D721Med (cell line): ENCODE measurements around the gene ALPG.
"Not testable (repeated sequence)": the region's sequence is repeated elsewhere in the genome, so short reads cannot be mapped to it uniquely, and the experiment has no call there.

Source experiments
- DNase-seq: peaks from one replicate; pipeline ENCODE4 v3.0.0; 2011; ENCODE audit warnings: low spot score; ENCODE audit not compliant: insufficient read length
- FAIRE-seq: peaks from 2 replicates; lab custom pipeline; 2011; peaks lifted over from hg19 to GRCh38; lab: Jason Lieb, UNC
- TF ChIP-seq, protein P1 (sequence below): IDR thresholded peaks from 2 replicates; pipeline ENCODE4 v1.5.1; 2012; ENCODE audit warnings: mild to moderate bottlenecking, control low read depth; ENCODE audit not compliant: insufficient read depth; ENCODE audit errors: missing control alignments

Gene ALPG

DNA sequence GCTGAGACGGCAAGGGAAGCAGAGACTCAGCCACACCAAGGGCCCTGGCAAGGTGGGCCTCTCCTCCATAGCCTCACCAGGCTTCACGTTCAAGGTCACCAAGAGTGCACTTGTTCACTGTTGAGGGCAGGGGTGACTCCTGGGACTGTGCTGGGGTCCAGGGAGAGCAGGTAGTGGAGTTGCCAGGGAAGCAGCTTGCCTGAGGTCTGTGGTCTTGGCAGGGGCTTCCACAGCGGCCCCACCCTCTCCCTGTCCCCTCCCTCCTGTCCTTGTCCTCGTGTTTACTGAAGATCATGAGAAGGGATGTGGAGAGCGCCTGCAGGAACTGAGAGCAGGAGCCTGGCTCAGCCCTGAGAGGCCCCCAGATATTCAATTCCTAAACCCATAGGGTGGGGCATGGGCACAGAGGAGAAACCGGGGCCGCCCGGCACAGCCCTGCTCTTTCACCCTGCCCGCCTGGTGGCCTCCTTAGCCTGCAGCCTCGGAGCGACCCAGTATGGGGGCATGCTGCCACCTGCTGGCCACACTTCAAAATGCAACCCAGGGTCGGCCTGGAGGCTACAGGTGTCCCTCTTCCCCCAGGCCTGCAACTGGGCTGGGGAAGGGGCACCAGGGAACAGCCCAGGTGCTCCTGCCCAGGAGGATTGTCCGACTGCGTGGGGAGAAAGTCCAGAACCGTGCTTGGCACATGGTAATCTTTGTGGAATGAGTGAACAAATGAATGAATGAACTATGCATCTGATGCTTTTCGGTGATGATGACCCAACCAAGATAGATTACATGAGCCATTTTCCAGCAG is 33.8 kb downstream of the ALPG start:
- FAIRE-seq: not testable (repeated sequence)
- peak; percentile 91 for DNase-seq
- TF ChIP-seq, protein P1, sequence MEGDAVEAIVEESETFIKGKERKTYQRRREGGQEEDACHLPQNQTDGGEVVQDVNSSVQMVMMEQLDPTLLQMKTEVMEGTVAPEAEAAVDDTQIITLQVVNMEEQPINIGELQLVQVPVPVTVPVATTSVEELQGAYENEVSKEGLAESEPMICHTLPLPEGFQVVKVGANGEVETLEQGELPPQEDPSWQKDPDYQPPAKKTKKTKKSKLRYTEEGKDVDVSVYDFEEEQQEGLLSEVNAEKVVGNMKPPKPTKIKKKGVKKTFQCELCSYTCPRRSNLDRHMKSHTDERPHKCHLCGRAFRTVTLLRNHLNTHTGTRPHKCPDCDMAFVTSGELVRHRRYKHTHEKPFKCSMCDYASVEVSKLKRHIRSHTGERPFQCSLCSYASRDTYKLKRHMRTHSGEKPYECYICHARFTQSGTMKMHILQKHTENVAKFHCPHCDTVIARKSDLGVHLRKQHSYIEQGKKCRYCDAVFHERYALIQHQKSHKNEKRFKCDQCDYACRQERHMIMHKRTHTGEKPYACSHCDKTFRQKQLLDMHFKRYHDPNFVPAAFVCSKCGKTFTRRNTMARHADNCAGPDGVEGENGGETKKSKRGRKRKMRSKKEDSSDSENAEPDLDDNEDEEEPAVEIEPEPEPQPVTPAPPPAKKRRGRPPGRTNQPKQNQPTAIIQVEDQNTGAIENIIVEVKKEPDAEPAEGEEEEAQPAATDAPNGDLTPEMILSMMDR: peak; percentile 92

DNA sequence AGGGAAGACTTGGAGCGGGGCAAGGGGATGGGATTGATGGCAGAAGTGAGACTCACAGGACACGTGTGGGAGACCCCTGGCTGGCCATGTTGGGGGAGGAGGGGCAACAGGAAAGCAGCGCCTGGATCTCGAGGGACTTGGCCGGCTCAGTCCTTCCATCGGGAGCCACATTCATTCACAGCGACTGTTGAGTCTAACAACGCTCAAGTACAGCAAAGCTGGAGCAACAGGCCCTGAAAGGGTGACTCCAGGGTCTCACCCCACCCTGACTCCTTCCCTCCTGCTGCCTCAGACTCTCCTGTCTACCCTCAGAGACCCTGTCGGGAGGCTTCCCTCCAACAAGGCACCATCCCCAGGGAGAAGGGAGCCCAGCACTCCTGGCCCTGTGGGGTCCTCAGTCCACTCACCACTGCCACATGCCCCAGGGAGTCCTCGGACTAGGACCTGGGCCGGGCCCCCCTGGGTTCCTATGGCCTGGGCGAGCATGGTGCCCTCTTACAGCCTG is 34.6 kb downstream of the ALPG start:
- DNase-seq: no peak
- FAIRE-seq: no peak
- TF ChIP-seq, protein P1: no peak

DNA sequence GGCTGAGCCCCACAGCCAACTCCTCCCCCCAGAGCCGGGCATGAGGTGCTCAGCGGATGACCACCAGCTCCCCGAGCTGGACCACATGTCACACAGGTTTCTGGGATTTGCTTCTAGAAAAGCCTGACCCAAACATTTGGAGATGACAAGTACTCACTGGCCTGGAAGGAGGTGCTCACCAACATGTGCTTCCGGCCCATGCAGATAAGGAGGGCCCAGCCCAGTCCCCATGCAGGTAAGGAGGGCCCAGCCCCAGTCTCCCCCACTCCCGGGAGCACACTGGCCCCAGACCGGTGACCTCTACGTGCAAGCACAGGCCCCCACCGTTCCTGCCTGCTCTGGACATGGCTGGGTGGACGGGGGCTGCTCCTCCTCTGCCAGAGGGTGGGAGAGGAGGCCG is 35.3 kb downstream of the ALPG start:
- not testable (repeated sequence) for DNase-seq

DNA sequence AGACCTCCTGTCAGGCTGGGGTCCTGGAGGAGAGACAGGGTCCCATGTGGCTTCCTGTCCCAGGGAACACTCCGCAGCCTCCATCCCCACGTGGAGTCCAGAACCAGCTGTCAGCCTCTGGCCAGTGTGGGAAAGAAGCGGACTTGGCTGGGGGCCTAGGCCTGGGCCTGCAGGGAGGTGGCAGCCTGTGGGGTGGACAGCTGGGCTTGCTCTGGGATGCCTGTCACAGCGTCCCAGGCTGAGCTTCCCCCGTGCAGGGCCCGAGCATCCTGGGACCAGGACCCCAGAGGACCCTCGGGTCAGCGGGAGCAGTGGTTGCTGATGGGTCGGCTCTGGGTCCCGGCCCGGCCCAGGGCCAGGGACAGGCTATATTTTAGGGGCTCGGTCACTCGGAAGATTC is 35.8 kb downstream of the ALPG start:
- FAIRE-seq, DNase-seq: not testable (repeated sequence)

More for the DNA sequence above, 35.3 kb downstream of the ALPG start:
- FAIRE-seq: not testable (repeated sequence)

DNA sequence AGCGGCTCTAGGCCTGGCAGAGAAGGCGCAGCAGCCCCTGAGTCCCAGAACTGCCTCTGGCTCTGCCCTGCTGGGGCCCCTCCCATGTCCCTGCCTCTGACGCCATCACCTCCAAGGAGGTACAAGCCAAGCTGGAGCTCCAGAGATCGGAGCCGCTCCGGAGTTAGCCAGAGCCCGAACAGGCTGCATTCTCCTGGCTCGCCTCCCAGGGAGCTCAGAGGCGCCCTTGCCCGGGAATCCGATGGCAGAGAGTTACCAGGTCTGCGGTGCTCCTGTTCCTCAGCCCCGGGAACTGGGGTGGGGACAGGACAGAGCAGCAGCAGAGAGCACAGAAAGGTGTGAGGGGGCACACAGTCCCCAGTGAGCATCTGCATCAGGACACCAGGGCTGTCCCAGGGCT is 36.4 kb downstream of the ALPG start:
- DNase-seq, FAIRE-seq: not testable (repeated sequence)

DNA sequence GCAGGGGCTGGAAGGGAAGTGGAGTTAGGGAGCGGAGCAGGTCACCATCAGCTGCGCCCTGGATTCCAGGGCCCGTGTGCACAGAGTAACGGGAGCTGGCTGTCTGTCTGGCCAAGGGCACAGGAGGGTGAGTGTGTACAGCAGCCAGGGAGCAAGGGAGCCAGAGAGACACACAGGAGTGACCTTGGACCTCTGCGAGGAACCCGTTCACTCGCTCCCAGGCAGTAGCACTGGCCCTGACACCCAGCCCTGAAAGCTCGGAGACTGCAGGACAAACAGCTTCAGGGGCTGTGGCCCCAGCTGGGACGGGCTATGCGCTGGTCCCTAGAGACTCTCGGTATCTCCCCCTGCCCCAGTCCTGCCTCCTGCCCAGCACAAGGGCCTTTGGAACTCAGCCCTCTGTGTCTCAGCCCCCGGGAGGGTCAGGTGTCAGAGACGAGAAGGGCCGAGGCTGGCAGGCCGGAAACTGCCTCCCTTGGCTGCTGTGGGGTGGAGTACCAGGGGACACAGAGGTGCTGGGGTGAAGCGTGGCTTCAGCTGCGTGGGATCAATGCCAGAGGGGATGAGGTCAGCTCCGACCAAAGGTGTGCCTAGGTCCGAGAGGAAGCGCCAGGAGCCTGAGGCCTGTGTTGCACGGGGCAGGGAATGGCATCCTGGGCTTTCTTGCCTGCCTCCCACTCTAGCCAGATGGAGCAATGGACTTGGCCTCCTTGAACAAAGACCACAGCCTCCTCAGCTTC is 37.2 kb downstream of the ALPG start:
- not testable (repeated sequence) for FAIRE-seq, DNase-seq

DNA sequence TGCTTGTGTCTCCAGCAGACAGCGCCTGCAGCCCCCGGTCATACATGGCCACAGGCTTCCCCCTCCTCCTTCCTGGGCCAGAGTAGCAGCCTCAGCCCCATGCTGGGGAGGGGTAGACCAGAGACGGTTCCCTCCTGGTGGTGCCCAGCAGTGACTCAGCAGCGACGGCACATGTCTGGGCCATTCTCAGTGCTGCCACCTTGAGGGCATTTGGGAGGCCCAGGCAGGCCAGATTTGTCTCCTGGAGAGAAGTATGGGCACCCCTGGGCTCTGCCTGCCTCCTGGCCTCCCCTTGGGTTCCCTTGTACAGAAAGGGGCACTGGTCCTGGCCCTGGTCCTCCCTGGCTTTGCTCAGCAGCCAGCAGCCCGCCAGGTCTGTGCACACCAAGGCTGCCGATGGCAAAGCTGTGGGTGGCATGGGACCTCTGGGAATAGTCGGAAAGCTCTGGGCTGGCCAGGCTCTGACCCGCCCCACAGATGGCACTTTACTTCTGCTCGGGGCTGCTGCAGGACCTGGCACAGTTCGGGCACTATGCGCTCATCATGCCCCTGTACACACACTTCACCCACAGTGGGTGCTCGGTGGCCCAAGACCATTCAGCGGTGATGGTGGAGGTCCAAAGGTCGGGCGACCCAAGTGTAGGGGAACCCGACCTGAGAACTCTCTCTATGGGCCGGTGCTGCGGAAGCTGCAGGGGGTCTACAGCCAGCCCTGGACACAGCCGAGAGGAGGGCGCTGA is 37.9 kb downstream of the ALPG start:
- no peak for FAIRE-seq

DNA sequence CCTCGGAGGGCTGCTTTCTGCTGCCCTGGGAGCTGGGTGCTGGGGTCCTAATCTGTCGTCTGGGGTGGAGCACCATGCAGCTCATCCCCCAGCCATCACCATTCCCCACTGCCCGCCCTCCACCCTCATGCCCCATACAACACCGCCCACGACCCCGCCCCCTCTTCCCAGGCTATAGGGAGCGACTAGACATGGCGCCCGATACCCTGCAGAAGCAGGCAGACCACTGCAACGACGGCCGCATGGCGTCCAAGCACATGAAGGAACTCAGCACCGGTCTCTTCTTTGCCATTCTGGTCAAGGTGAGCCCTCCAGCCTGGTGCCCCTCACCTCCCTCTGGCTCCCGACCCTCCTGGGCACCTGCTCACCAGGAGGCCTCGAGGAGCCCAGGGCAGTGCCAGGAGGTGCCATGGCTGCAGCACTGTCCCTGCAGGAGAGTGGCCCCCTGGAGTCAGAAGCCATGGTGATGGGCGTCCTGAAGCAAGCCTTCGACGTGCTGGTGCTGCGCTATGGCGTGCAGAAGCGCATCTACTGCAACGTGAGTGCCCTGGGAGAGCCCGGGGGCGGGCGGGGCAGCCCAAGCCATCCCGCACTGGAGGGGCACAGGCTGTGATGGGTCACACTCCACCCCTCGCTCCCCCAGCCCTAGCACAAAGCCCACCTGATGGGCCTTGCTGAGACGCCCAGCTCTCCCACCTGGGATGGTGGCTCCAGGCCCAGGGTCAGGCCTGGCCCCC is 38.7 kb downstream of the ALPG start:
- not testable (repeated sequence) for FAIRE-seq

More for the DNA sequence above, 37.9 kb downstream of the ALPG start:
- TF ChIP-seq, protein P1: peak; percentile 48
- no peak for DNase-seq

DNA sequence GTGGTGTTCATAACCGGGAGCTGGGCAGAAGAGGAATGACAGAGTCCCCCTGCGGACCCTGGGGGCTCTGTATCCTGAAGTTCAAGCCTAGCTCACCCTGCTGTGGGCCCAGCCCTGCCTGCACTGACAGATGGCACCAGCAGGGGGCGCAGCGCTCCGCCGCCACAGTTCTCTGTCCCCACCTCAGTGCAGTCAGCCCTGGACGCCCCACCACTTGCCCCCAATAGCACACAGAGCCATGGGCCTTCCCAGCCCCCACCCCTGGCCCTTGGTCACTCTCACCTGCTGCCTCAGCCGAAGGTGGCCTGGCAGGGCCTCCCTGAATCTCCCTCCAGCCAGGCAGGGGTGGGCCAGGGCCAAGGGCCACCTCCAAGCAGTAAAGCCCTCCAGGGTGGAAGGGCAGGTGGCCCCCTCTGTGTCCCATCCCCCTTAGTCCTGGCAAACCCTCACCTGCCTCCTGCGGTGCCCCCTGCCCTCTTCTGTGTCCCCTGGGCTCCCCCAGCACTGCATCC is 39.7 kb downstream of the ALPG start:
- not testable (repeated sequence) for FAIRE-seq, DNase-seq

More for the DNA sequence above, 38.7 kb downstream of the ALPG start:
- not testable (repeated sequence) for DNase-seq
